K562 (cell line): Measurements from ENCODE around the gene MYO7A. TPM values are rescaled to one million over a fixed set of nuclear protein-coding genes. Genes with fewer than 3 reads are reported as not detected.

Experiments
- ATAC-seq: fragments of 200-7000 bp; cut with Tn5 transposase; 3 replicates; pipeline ENCODE4 v1.9.1; 2020; ENCODE audit warnings: moderate library complexity
- BruUV-seq: library from RNA; stranded (reverse); fragments of 400-500 nt; replicated peaks from 2 replicates; lab custom pipeline; 2021; lab: Mats Ljungman, UMichigan
- CTCF ChIA-PET: fragments of 300-600 bp; formaldehyde crosslinking; extraction: SDS; loops from one replicate; lab custom pipeline; 2021; ENCODE audit warnings: low intra/inter-chr PET ratio; lab: Yijun Ruan, JAX
- POLR2A ChIA-PET: fragments of 300-600, 350-650 bp; sonication (Branson Sonifier 250); formaldehyde crosslinking; extraction: SDS; loops from one replicate; lab custom pipeline; 2021; ENCODE audit warnings: antibody characterized with exemption, inconsistent platforms; lab: Yijun Ruan, JAX
- DNase-seq, 4 experiments: peaks; one replicate each; pipeline versions ENCODE4 v3.0.0 to v3.0.0-alpha.2; 2011 to 2018; ENCODE audit warnings: low spot score in 3 of 4, mixed read lengths in 3 of 4; ENCODE audit errors: extremely low read depth in 1 of 4
- FAIRE-seq: peaks from 2 replicates; lab custom pipeline; 2011; peaks lifted over from hg19 to GRCh38; lab: Jason Lieb, UNC
- H2AFZ ChIP-seq: 2 replicates; pipeline ENCODE4 v1.6.0; 2011; ENCODE audit warnings: low read depth, low read length, control low read depth, inconsistent platforms
- H3K27ac ChIP-seq: fragments of 200-600 bp; 3 replicates; pipeline ENCODE4 v1.8.0; 2011; ENCODE audit warnings: low read depth, mild to moderate bottlenecking, control low read depth, inconsistent platforms, low read length, moderate library complexity, mixed read lengths; ENCODE audit errors: extremely low read depth
- H3K27me3 ChIP-seq, 2 experiments: fragments of 300-600 bp in 1 of 2; 2 replicates in 1 of 2; 3 replicates in 1 of 2; pipeline versions ENCODE4 v1.6.0 to v1.8.0; 2011; ENCODE audit warnings: inconsistent platforms in 2 of 2, low read length in 2 of 2, mild to moderate bottlenecking in 1 of 2, mixed read lengths in 1 of 2, moderate library complexity in 1 of 2; ENCODE audit not compliant: control insufficient read depth in 2 of 2, insufficient read depth in 2 of 2
- H3K36me3 ChIP-seq: fragments of 300-600 bp; 3 replicates; pipeline ENCODE4 v1.8.0; 2011; ENCODE audit warnings: mild to moderate bottlenecking, low read length, inconsistent platforms; ENCODE audit not compliant: control insufficient read depth, insufficient read depth
- H3K4me1 ChIP-seq, 2 experiments: fragments of 200-600 bp in 1 of 2; replicated peaks in 1 of 2; 2 replicates in 1 of 2; 3 replicates in 1 of 2; pipeline versions ENCODE4 v1.5.1 to v1.8.0; 2011; ENCODE audit warnings: inconsistent platforms in 2 of 2, low read length in 2 of 2, mild to moderate bottlenecking in 1 of 2, mixed read lengths in 1 of 2, moderate library complexity in 1 of 2; ENCODE audit not compliant: control insufficient read depth in 2 of 2, insufficient read depth in 2 of 2
- H3K4me2 ChIP-seq: 2 replicates; pipeline ENCODE4 v1.6.1; 2011; ENCODE audit warnings: low read length, control low read depth, inconsistent platforms, mixed read lengths; ENCODE audit not compliant: insufficient read depth
- H3K4me3 ChIP-seq: fragments of 200-600 bp; sonication (generic), shearing (Covaris generic); 2 replicates; pipeline ENCODE4 v1.5.1; 2016; ENCODE audit warnings: control low read depth, inconsistent platforms
- H3K79me2 ChIP-seq: fragments of 200-600 bp; 3 replicates; pipeline ENCODE4 v1.8.0; 2011; ENCODE audit warnings: low read length, inconsistent platforms; ENCODE audit not compliant: control insufficient read depth, insufficient read depth
- H3K9ac ChIP-seq, 2 experiments: 2 replicates each; pipeline versions ENCODE4 v1.6.0 to v1.6.1; 2011; ENCODE audit warnings: low read depth in 2 of 2, low read length in 2 of 2, control low read depth in 1 of 2, inconsistent platforms in 1 of 2, mild to moderate bottlenecking in 1 of 2, mixed read lengths in 1 of 2; ENCODE audit not compliant: insufficient read depth in 1 of 2
- H3K9me1 ChIP-seq: one replicate; pipeline ENCODE4 v1.6.0; 2011; ENCODE audit warnings: inconsistent platforms, mild to moderate bottlenecking, low read length, moderate library complexity; ENCODE audit not compliant: control insufficient read depth, insufficient read depth
- H3K9me3 ChIP-seq: replicated peaks from 2 replicates; pipeline ENCODE4 v1.5.1; 2011; ENCODE audit warnings: low read depth, low read length, inconsistent platforms; ENCODE audit not compliant: control insufficient read depth, insufficient read depth
- H4K20me1 ChIP-seq: replicated peaks from 2 replicates; pipeline ENCODE4 v1.6.1; 2011; ENCODE audit warnings: low read length, inconsistent platforms, mixed read lengths; ENCODE audit not compliant: control insufficient read depth, insufficient read depth
- ZKSCAN1 ChIP-seq: fragments of 150-350 bp; IDR thresholded peaks from 2 replicates; pipeline ENCODE4 v1.6.1; 2016; ENCODE audit warnings: low read depth, low read length
- WGBS: fragments of 100-300 bp; shearing (Covaris generic); methylation state at CpG from one replicate; pipeline ENCODE4 v1.1.6; 2016; ENCODE audit warnings: low coverage, mixed read lengths; ENCODE audit not compliant: insufficient coverage; ENCODE audit errors: missing lambda C conversion rate; 5-methylcytosine and 5-hydroxymethylcytosine counted together
- in situ Hi-C: fragments of 300-500 bp; cut with MboI; formaldehyde crosslinking; loops from 4 replicates; pipeline ENCODE4 v1.15.0; 2018; ENCODE audit warnings: inconsistent platforms, mixed read lengths
- intact Hi-C: fragments of 100-400 bp; cut with micrococcal nuclease; formaldehyde crosslinking; loops from 2 replicates; pipeline ENCODE4 v1.14.2; 2022
- polyA plus RNA-seq, 8 experiments: library from polyadenylated mRNA; depleted of rRNA in 4 of 8; stranded (reverse) in 5 of 8; unstranded in 3 of 8; fragments of >200 nt; fragmentation: Nextera tagmentation in 2 of 8; fragmentation: Illumina TruSeq in 1 of 8; extraction: Ambion mirVana in 2 of 8; extraction: Trizol in 1 of 8; gene quantifications; 2 replicates each; pipeline versions ENCODE4 v1.2.1 to v1.2.3, GENCODE V29; 2011 to 2014; ENCODE audit warnings: inconsistent platforms in 1 of 8, missing spikeins in 1 of 8
- total RNA-seq, 7 experiments: library from RNA; depleted of rRNA in 6 of 7; stranded (reverse); fragments of >200 nt in 6 of 7; fragmentation: Illumina TruSeq in 2 of 7; extraction: Trizol in 2 of 7; gene quantifications; 2 replicates each; pipeline versions ENCODE4 v1.2.1 to v1.2.3, GENCODE V29; 2011 to 2021; ENCODE audit warnings: low replicate concordance in 1 of 7
- TF ChIP-seq, protein P1 (sequence below): sonication (generic); formaldehyde crosslinking; IDR thresholded peaks from 2 replicates; pipeline ENCODE4 v1.8.0; 2022; ENCODE audit warnings: missing genetic modification reagents, mild to moderate bottlenecking, moderate library complexity, borderline replicate concordance

Gene MYO7A
- total and polyA plus RNA-seq, 9 of the 15 experiments (the other 6 are each of a cell fraction or from before 2014, with no cell fraction given) = 0.01 to 0.11 (median 0.07) TPM; not detected in 1

- ATAC-seq (no peak), FAIRE-seq (no peak), DNase-seq (no peak)
- H3K9ac ChIP-seq = no peak overlapping the region
- H3K79me2 ChIP-seq = no peaks in the 10 kb centered on the region
- CTCF ChIA-PET = interaction anchor here (0.6 to 2.4 kb wide), 7 partner anchors 61 to 982 kb away, joined by 3 to 23 read pairs (median 3); partner anchors contain the start of gene MYO7A
- intact Hi-C loops = loop anchor here (1.0 to 2.0 kb wide), 2 partner anchors 62 to 142 kb away; no protein-coding TSS in a partner anchor
- POLR2A ChIA-PET = interaction anchor here (0.6 to 1.5 kb wide), 7 partner anchors 12 to 487 kb away, joined by 3 read pairs; no protein-coding TSS in a partner anchor
- H3K4me1 ChIP-seq = peaks cover 4 to 29% of the 10 kb centered on the region in 2 experiments; a peak in 3 of 5 replicates
- no peak overlapping the region for H3K4me2 ChIP-seq
- no TSS peak for BruUV-seq
- TF ChIP-seq, protein P1, sequence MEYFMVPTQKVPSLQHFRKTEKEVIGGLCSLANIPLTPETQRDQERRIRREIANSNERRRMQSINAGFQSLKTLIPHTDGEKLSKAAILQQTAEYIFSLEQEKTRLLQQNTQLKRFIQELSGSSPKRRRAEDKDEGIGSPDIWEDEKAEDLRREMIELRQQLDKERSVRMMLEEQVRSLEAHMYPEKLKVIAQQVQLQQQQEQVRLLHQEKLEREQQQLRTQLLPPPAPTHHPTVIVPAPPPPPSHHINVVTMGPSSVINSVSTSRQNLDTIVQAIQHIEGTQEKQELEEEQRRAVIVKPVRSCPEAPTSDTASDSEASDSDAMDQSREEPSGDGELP = peak; percentile 9; the same call in 1 of the 2 replicates
- no peak for TF ChIP-seq ZKSCAN1
- no peak overlapping the region for H3K27ac ChIP-seq
- in situ Hi-C loops = loop anchor here (10.0 kb wide), 1 partner anchor 144 kb away; no protein-coding TSS in a partner anchor
- H3K9me3 ChIP-seq = no peaks in the 10 kb centered on the region
- peaks cover 5 to 46% of the 10 kb centered on the region in 2 experiments; a peak in 4 of 5 replicates for H3K27me3 ChIP-seq
- H3K9me1 ChIP-seq = no peaks in the 10 kb centered on the region
- no peaks in the 10 kb centered on the region for H4K20me1 ChIP-seq
- H3K36me3 ChIP-seq = no peaks in the 10 kb centered on the region
- H2AFZ ChIP-seq = no peak overlapping the region
- no peak overlapping the region for H3K4me3 ChIP-seq
- 15% methylated on average over 17 of the region's 18 CpGs for WGBS
Measured at GRCh38 chr11:77188633-77189491, 60.8 kb downstream of the MYO7A start.
